Endothelial cell (in vitro differentiated cells): ENCODE measurements around the gene TMEM165. TPM values are rescaled to one million over a fixed set of nuclear protein-coding genes. Genes with fewer than 3 reads are reported as not detected.

Source experiments
- DNase-seq: peaks from one replicate; pipeline ENCODE4 v3.0.0; 2021; ENCODE audit warnings: low spot score
- H3K27ac Mint-ChIP-seq: one replicate; pipeline ENCODE4 v1.8.0; 2021; ENCODE audit warnings: mixed read lengths, inconsistent platforms; ENCODE audit not compliant: unreplicated experiment
- H3K27me3 Mint-ChIP-seq: one replicate; pipeline ENCODE4 v1.8.0; 2021; ENCODE audit warnings: mild to moderate bottlenecking, moderate library complexity, mixed read lengths, inconsistent platforms; ENCODE audit not compliant: unreplicated experiment
- H3K36me3 Mint-ChIP-seq: one replicate; pipeline ENCODE4 v1.8.0; 2021; ENCODE audit warnings: mild to moderate bottlenecking, low read depth, mixed read lengths, inconsistent platforms; ENCODE audit not compliant: unreplicated experiment
- H3K4me1 Mint-ChIP-seq: one replicate; pipeline ENCODE4 v1.8.0; 2021; ENCODE audit warnings: mild to moderate bottlenecking, mixed read lengths, inconsistent platforms; ENCODE audit not compliant: unreplicated experiment
- H3K4me3 Mint-ChIP-seq: one replicate; pipeline ENCODE4 v1.8.0; 2021; ENCODE audit warnings: mild to moderate bottlenecking, mixed read lengths, inconsistent platforms; ENCODE audit not compliant: unreplicated experiment
- H3K9me3 Mint-ChIP-seq: one replicate; pipeline ENCODE4 v1.8.0; 2021; ENCODE audit warnings: mixed read lengths, inconsistent platforms; ENCODE audit not compliant: unreplicated experiment
- CTCF ChIP-seq: fragments of 200-600 bp; sonication (generic); IDR thresholded peaks from one replicate; pipeline ENCODE4 v1.5.0; 2021; ENCODE audit warnings: antibody characterized with exemption; ENCODE audit not compliant: unreplicated experiment
- total RNA-seq: library from RNA; stranded (reverse); fragmentation: NEBNext Ultra II Directional; extraction: Animal tissue kit (Norgen Biotek cat#: 25700); gene quantifications from one replicate; pipeline ENCODE4 v1.2.1, GENCODE V29; 2021; ENCODE audit not compliant: unreplicated experiment

TMEM165 gene
- total RNA-seq, 1 donor from 2014 or later, result 197 TPM

- Mint-ChIP-seq H3K27ac (no peak overlapping the region), H3K9me3 (no peaks in the 10 kb centered on the region), H3K4me1 (peaks cover 26% of the 10 kb centered on the region), H3K27me3 (peaks cover 7% of the 10 kb centered on the region), H3K4me3 (no peak overlapping the region), H3K36me3 (peaks cover 14% of the 10 kb centered on the region)
- no peak for DNase-seq
- TF ChIP-seq CTCF, result no peak
Observed at GRCh38 chr4:55439023-55439422, 43.3 kb downstream of the TMEM165 start.

DNA sequence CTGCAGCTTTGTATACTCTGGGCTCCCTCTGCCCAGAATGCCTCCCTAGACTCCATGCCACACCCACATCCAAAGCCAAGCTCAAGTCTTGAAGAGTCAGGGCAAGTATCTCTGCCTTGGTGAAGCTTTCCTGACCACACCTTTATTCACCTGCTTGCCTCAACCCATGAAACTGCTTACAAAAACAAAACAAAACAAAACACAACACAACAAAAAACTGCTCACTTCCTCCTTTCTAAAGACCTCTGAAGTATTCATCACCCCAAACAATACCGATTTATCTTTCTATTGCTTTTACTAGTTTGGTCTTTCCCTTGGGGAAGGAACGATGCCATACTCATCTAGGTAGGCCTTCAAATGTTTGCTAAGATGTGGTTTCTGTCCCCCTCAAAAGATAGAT lies 45.0 kb downstream of the TMEM165 start:
- Mint-ChIP-seq H3K27me3 (peaks cover 2% of the 10 kb centered on the region), H3K27ac (no peak overlapping the region), H3K9me3 (no peaks in the 10 kb centered on the region), H3K4me1 (peaks cover 11% of the 10 kb centered on the region), H3K4me3 (peak overlapping the region; percentile 11), H3K36me3 (peaks cover 10% of the 10 kb centered on the region)
- no peak for TF ChIP-seq CTCF
- DNase-seq, result no peak

DNA sequence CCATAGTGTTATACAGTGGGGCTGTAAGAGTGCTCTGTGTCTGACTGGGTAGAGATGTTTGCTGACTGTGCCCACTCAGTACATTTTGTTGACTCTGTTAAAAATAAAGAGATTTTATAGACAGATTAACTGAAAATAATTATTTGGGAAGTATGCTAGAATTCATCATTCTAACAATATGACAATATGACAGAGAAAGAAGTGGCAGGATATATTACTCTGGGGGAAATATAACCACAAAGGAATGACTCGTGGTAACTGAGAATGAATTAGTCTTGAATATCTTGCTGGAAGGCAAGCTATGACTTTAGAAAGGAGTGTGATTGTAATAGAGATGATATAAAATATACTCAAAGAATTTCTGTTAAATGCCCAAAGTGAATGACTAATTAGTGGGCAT lies 46.8 kb downstream of the TMEM165 start:
- H3K27me3 Mint-ChIP-seq, result peaks cover 2% of the 10 kb centered on the region
- H3K27ac Mint-ChIP-seq, result peak overlapping the region; percentile 44
- no peak for DNase-seq
- H3K4me3 Mint-ChIP-seq, result no peak overlapping the region
- H3K9me3 Mint-ChIP-seq, result no peaks in the 10 kb centered on the region
- peaks cover 10% of the 10 kb centered on the region for H3K36me3 Mint-ChIP-seq
- no peak for TF ChIP-seq CTCF
- H3K4me1 Mint-ChIP-seq, result peaks cover under 1% of the 10 kb centered on the region

- peaks cover 18% of the 10 kb centered on the region for H3K36me3 Mint-ChIP-seq
- H3K4me1 Mint-ChIP-seq, result no peaks in the 10 kb centered on the region
- no peak overlapping the region for H3K27ac Mint-ChIP-seq
- no peak overlapping the region for H3K4me3 Mint-ChIP-seq
- DNase-seq, result no peak
- H3K9me3 Mint-ChIP-seq, result no peaks in the 10 kb centered on the region
- peaks cover 2% of the 10 kb centered on the region for H3K27me3 Mint-ChIP-seq
- no peak for TF ChIP-seq CTCF
Observed at GRCh38 chr4:55444827-55445226, 49.1 kb downstream of the TMEM165 start.

DNA sequence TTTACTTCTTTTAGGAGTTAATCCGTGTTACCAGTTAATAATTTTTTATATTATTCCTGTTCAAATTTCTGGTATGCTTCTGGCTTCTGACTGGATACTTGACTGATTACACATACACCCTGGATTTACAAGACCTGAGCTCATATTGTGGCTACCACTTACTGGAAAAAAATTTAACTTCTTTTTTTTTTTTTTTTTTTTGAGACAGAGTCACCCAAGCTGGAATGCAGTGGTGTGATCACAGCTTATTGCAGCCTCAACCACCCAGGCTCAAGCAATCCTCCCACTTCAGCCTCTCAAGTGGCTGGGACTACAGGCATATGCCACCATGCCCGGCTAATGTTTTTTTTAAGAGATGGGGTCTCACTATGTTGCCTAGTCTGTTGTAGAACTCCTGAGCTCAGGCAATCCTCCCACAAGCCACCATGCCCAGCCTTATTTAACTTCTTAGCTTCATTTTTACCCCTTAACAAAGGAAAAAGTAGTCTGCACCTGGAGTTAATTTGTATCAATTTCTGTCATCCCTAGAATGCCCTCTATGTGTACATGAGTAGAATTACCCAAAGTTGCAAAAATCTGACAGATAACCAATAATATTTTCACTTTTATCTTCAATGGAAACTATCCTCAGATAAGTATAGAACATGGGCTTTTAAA lies 50.3 kb downstream of the TMEM165 start:
- TF ChIP-seq CTCF, result no peak
- H3K4me1 Mint-ChIP-seq, result no peaks in the 10 kb centered on the region
- DNase-seq, result no peak
- H3K9me3 Mint-ChIP-seq, result no peaks in the 10 kb centered on the region
- H3K27ac Mint-ChIP-seq, result peak overlapping the region; percentile 31
- no peaks in the 10 kb centered on the region for H3K27me3 Mint-ChIP-seq
- peaks cover 20% of the 10 kb centered on the region for H3K36me3 Mint-ChIP-seq
- H3K4me3 Mint-ChIP-seq, result no peak overlapping the region
